GM12878 (cell line): ENCODE results near the gene LY6G5B. TPM values are rescaled to one million over a fixed set of nuclear protein-coding genes. Genes with fewer than 3 reads are reported as not detected.

Source experiments
- CHD1 ChIP-seq: IDR thresholded peaks from 2 replicates; pipeline ENCODE4 v1.6.1; 2012; ENCODE audit warnings: low read depth, low read length, improper control_type of control experiment
- DPF2 ChIP-seq: fragments of 450-650 bp; IDR thresholded peaks from 2 replicates; pipeline ENCODE4 v1.6.1; 2017; ENCODE audit warnings: mild to moderate bottlenecking
- GATAD2B ChIP-seq: fragments of 450-650 bp; conservative IDR thresholded peaks from 2 replicates; pipeline ENCODE4 v1.6.1; 2017; ENCODE audit warnings: low read depth, mild to moderate bottlenecking, moderate library complexity
- IKZF1 ChIP-seq: fragments of 450-650 bp; conservative IDR thresholded peaks from 2 replicates; pipeline ENCODE4 v1.6.1; 2017; ENCODE audit warnings: antibody characterized with exemption, mild to moderate bottlenecking
- MEF2B ChIP-seq: fragments of 450-650 bp; IDR thresholded peaks from 2 replicates; pipeline ENCODE4 v1.6.1; 2018; ENCODE audit warnings: mild to moderate bottlenecking, moderate library complexity; ENCODE audit not compliant: partially characterized antibody, poor library complexity, severe bottlenecking
- NR2C1 ChIP-seq: fragments of 450-650 bp; IDR thresholded peaks from 2 replicates; pipeline ENCODE4 v1.6.1; 2017; ENCODE audit warnings: antibody characterized with exemption, mild to moderate bottlenecking, moderate library complexity
- NR2F1 ChIP-seq: fragments of 450-650 bp; conservative IDR thresholded peaks from 2 replicates; pipeline ENCODE4 v1.6.1; 2017; ENCODE audit warnings: mild to moderate bottlenecking
- RUNX3 ChIP-seq: IDR thresholded peaks from 2 replicates; pipeline ENCODE4 v1.6.1; 2012; ENCODE audit warnings: low read length, inconsistent platforms
- SMC3 ChIP-seq: IDR thresholded peaks from 2 replicates; pipeline ENCODE4 v1.6.1; 2011; ENCODE audit warnings: low read length, improper control_type of control experiment, borderline replicate concordance
- YY1 ChIP-seq: IDR thresholded peaks from 2 replicates; pipeline ENCODE4 v1.6.1; 2011; ENCODE audit warnings: low read depth, mild to moderate bottlenecking, low read length
- ZBTB40 ChIP-seq: fragments of 450-650 bp; IDR thresholded peaks from 2 replicates; pipeline ENCODE4 v1.6.1; 2016; ENCODE audit warnings: mild to moderate bottlenecking, moderate library complexity, borderline replicate concordance
- ZNF207 ChIP-seq: fragments of 450-650 bp; IDR thresholded peaks from 2 replicates; pipeline ENCODE4 v1.6.1; 2014; ENCODE audit warnings: antibody characterized with exemption, mild to moderate bottlenecking, borderline replicate concordance
- ZNF24 ChIP-seq: fragments of 450-650 bp; IDR thresholded peaks from 2 replicates; pipeline ENCODE4 v1.6.1; 2017; ENCODE audit warnings: antibody characterized with exemption, mild to moderate bottlenecking
- polyA plus RNA-seq, 11 experiments: library from polyadenylated mRNA; depleted of rRNA in 4 of 11; unstranded in 6 of 11; stranded (reverse) in 5 of 11; fragments of >200 nt; fragmentation: Nextera tagmentation in 4 of 11; fragmentation: Illumina TruSeq in 1 of 11; extraction: Ambion mirVana in 4 of 11; extraction: Trizol in 1 of 11; gene quantifications; 1 replicate in 1 of 11; 2 replicates in 10 of 11; pipeline versions ENCODE4 v1.2.1 to v1.2.3, GENCODE V29; 2011 to 2016; ENCODE audit warnings: inconsistent platforms in 2 of 11, missing spikeins in 2 of 11, low read depth in 1 of 11
- total RNA-seq, 4 experiments: library from RNA; depleted of rRNA in 3 of 4; stranded (reverse); fragments of >200 nt in 3 of 4; fragmentation: Illumina TruSeq in 1 of 4; extraction: Trizol in 1 of 4; gene quantifications; 2 replicates each; pipeline versions ENCODE4 v1.2.1 to v1.2.3, GENCODE V29; 2013 to 2021
- TF ChIP-seq, protein P1 (sequence below): fragments of 450-650 bp; IDR thresholded peaks from 2 replicates; pipeline ENCODE4 v1.6.1; 2014; ENCODE audit warnings: mild to moderate bottlenecking
- TF ChIP-seq, protein P2 (sequence below): IDR thresholded peaks from 2 replicates; pipeline ENCODE4 v1.6.1; 2011; ENCODE audit warnings: low read depth, mild to moderate bottlenecking, low read length, moderate library complexity, borderline replicate concordance; ENCODE audit errors: extremely low read depth
- TF ChIP-seq, protein P3 (sequence below): fragments of 450-650 bp; IDR thresholded peaks from 2 replicates; pipeline ENCODE4 v1.6.1; 2017; ENCODE audit warnings: mild to moderate bottlenecking, moderate library complexity
- TF ChIP-seq, protein P4 (sequence below): fragments of 450-650 bp; IDR thresholded peaks from 2 replicates; pipeline ENCODE4 v1.6.1; 2016; ENCODE audit warnings: mild to moderate bottlenecking

Gene LY6G5B
- total and polyA plus RNA-seq, 10 of the 15 experiments (the other 5 are each of a cell fraction or from before 2014, with no cell fraction given), result 3.2 to 16.5 (median 7.5) TPM

DNA sequence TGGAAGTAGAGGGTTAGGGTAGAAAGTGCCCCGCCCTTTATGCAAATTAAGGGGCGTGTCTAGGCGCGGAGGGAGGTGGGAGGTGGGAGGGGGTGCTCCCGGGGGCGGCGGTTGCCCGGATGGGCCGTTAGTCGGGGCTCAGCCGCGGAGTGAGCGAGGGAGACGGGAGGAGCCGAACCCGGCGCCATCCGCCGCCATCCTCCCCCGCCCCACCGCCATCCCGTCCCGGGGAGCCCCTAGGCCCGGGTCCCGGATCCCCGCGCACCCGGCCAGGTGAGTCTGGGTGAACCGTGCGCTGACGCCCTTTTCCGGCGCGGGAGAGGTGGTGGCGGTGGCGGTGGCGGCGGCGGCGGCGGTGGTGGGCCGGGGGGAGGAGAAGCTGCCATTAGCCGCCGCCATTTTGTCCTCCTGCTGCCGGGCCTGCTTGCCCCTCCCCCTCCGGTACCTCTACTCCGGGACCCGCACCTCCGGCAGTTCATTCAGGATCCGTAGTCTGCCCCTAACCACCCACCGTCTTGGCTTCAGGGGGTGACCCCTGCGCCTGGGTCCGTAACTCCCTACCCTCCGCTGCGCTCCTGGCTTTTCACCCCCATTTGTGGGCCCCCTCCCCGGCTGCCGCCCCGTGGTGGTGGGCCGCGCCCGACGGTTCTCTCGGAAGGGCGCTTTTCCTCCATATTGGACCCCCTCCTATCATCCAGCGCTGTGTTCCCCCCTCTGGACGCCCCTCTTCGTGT, 49.0 kb upstream of the LY6G5B start, which contains the start of gene PRRC2A (continued):
- TF ChIP-seq SMC3, result no peak
- TF ChIP-seq, protein P1, sequence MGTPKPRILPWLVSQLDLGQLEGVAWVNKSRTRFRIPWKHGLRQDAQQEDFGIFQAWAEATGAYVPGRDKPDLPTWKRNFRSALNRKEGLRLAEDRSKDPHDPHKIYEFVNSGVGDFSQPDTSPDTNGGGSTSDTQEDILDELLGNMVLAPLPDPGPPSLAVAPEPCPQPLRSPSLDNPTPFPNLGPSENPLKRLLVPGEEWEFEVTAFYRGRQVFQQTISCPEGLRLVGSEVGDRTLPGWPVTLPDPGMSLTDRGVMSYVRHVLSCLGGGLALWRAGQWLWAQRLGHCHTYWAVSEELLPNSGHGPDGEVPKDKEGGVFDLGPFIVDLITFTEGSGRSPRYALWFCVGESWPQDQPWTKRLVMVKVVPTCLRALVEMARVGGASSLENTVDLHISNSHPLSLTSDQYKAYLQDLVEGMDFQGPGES, result no peak
- TF ChIP-seq, protein P2, sequence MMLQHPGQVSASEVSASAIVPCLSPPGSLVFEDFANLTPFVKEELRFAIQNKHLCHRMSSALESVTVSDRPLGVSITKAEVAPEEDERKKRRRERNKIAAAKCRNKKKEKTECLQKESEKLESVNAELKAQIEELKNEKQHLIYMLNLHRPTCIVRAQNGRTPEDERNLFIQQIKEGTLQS, result no peak
- peak; percentile 49 for TF ChIP-seq NR2C1
- TF ChIP-seq GATAD2B, result peak; percentile 53
- no peak; the same call in 1 of the 2 replicates for TF ChIP-seq ZBTB40
- TF ChIP-seq, protein P3, sequence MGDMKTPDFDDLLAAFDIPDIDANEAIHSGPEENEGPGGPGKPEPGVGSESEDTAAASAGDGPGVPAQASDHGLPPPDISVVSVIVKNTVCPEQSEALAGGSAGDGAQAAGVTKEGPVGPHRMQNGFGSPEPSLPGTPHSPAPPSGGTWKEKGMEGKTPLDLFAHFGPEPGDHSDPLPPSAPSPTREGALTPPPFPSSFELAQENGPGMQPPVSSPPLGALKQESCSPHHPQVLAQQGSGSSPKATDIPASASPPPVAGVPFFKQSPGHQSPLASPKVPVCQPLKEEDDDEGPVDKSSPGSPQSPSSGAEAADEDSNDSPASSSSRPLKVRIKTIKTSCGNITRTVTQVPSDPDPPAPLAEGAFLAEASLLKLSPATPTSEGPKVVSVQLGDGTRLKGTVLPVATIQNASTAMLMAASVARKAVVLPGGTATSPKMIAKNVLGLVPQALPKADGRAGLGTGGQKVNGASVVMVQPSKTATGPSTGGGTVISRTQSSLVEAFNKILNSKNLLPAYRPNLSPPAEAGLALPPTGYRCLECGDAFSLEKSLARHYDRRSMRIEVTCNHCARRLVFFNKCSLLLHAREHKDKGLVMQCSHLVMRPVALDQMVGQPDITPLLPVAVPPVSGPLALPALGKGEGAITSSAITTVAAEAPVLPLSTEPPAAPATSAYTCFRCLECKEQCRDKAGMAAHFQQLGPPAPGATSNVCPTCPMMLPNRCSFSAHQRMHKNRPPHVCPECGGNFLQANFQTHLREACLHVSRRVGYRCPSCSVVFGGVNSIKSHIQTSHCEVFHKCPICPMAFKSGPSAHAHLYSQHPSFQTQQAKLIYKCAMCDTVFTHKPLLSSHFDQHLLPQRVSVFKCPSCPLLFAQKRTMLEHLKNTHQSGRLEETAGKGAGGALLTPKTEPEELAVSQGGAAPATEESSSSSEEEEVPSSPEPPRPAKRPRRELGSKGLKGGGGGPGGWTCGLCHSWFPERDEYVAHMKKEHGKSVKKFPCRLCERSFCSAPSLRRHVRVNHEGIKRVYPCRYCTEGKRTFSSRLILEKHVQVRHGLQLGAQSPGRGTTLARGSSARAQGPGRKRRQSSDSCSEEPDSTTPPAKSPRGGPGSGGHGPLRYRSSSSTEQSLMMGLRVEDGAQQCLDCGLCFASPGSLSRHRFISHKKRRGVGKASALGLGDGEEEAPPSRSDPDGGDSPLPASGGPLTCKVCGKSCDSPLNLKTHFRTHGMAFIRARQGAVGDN, result peak; percentile 67
- peak; percentile 37; the same call in 1 of the 2 replicates for TF ChIP-seq DPF2
- no peak; the same call in 1 of the 2 replicates for TF ChIP-seq IKZF1
- TF ChIP-seq CHD1, result peak; percentile 85; the same call in 1 of the 2 replicates
- peak; percentile 96 for TF ChIP-seq YY1
- peak; percentile 55 for TF ChIP-seq NR2F1
- TF ChIP-seq, protein P4, sequence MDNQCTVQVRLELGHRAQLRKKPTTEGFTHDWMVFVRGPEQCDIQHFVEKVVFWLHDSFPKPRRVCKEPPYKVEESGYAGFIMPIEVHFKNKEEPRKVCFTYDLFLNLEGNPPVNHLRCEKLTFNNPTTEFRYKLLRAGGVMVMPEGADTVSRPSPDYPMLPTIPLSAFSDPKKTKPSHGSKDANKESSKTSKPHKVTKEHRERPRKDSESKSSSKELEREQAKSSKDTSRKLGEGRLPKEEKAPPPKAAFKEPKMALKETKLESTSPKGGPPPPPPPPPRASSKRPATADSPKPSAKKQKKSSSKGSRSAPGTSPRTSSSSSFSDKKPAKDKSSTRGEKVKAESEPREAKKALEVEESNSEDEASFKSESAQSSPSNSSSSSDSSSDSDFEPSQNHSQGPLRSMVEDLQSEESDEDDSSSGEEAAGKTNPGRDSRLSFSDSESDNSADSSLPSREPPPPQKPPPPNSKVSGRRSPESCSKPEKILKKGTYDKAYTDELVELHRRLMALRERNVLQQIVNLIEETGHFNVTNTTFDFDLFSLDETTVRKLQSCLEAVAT, result peak; percentile 79
- peak; percentile 22 for TF ChIP-seq MEF2B
- 0 out of 2 replicates have a peak, but pooled peaks have one; percentile 12 for TF ChIP-seq ZNF24
- peak; percentile 26; the same call in 1 of the 2 replicates for TF ChIP-seq RUNX3
- TF ChIP-seq ZNF207, result 0 out of 2 replicates have a peak, but pooled peaks have one; percentile 22
